Endothelial cell of umbilical vein (primary cell): ENCODE measurements around the gene ALG11. TPM values are rescaled to one million over a fixed set of nuclear protein-coding genes. Genes with fewer than 3 reads are reported as not detected.

Experiments
- BruUV-seq: library from RNA; stranded (reverse); fragments of 400-500 nt; replicated peaks from 2 replicates; lab custom pipeline; 2021; lab: Mats Ljungman, UMichigan
- CTCF ChIA-PET: fragments of 300-600, 350-600 bp; sonication (Branson Sonifier 250); formaldehyde crosslinking; loops from one replicate; lab custom pipeline; 2021; ENCODE audit warnings: antibody characterized with exemption, inconsistent platforms; lab: Charles Lee
- POLR2A ChIA-PET: fragments of 300-600, 350-600 bp; sonication (Branson Sonifier 250); formaldehyde crosslinking; loops from one replicate; lab custom pipeline; 2021; ENCODE audit warnings: antibody characterized with exemption, inconsistent platforms; lab: Charles Lee
- DNase-seq: peaks from one replicate; pipeline ENCODE4 v3.0.0-alpha.2; 2011; ENCODE audit warnings: low read depth, low spot score
- FAIRE-seq: peaks from 2 replicates; lab custom pipeline; 2011; peaks lifted over from hg19 to GRCh38; lab: Jason Lieb, UNC
- H2AFZ ChIP-seq: 2 replicates; pipeline ENCODE4 v1.6.0; 2012; ENCODE audit warnings: low read depth, low read length, control low read depth, inconsistent platforms
- H3K27ac ChIP-seq: 2 replicates; pipeline ENCODE4 v1.5.1; 2011; ENCODE audit warnings: low read depth, mild to moderate bottlenecking, control low read depth, low read length, moderate library complexity; ENCODE audit not compliant: insufficient read depth
- H3K27me3 ChIP-seq, 2 experiments: 2 replicates each; pipeline versions ENCODE4 v1.6.0 to v1.6.1; 2011; ENCODE audit warnings: low read length in 2 of 2, mixed read lengths in 1 of 2; ENCODE audit not compliant: control insufficient read depth in 2 of 2, insufficient read depth in 2 of 2
- H3K36me3 ChIP-seq, 2 experiments: 2 replicates in 1 of 2; 3 replicates in 1 of 2; pipeline ENCODE4 v1.5.1; 2011; ENCODE audit warnings: low read length in 2 of 2, mild to moderate bottlenecking in 1 of 2, moderate library complexity in 1 of 2; ENCODE audit not compliant: control insufficient read depth in 2 of 2, insufficient read depth in 2 of 2; ENCODE audit errors: extremely low read depth in 1 of 2
- H3K4me1 ChIP-seq: 3 replicates; pipeline ENCODE4 v1.5.1; 2011; ENCODE audit warnings: mild to moderate bottlenecking, low read length; ENCODE audit not compliant: control insufficient read depth, insufficient read depth; ENCODE audit errors: extremely low read depth
- H3K4me2 ChIP-seq: 2 replicates; pipeline ENCODE4 v1.6.1; 2011; ENCODE audit warnings: low read length, control low read depth, mixed read lengths; ENCODE audit not compliant: insufficient read depth
- H3K4me3 ChIP-seq, 3 experiments: fragments of 200-600 bp in 1 of 3; sonication (generic), shearing (Covaris generic) in 1 of 3; replicated peaks in 1 of 3; 2 replicates each; pipeline ENCODE4 v1.5.1; 2011 to 2016; ENCODE audit warnings: control low read depth in 3 of 3, low read length in 3 of 3, mild to moderate bottlenecking in 2 of 3, inconsistent platforms in 1 of 3, low read depth in 1 of 3, moderate library complexity in 1 of 3; ENCODE audit not compliant: insufficient read depth in 1 of 3
- H3K79me2 ChIP-seq: 2 replicates; pipeline ENCODE4 v1.6.0; 2012; ENCODE audit warnings: low read length, inconsistent platforms; ENCODE audit not compliant: control insufficient read depth, insufficient read depth
- H3K9ac ChIP-seq: replicated peaks from 2 replicates; pipeline ENCODE3; 2011; ENCODE audit warnings: low read length, control low read depth; ENCODE audit not compliant: insufficient read depth; ENCODE audit errors: extremely low read depth
- H3K9me1 ChIP-seq: replicated peaks from 3 replicates; pipeline ENCODE4 v1.6.0; 2011; ENCODE audit warnings: mild to moderate bottlenecking, low read length; ENCODE audit not compliant: control insufficient read depth, insufficient read depth; ENCODE audit errors: extremely low read depth
- H3K9me3 ChIP-seq: replicated peaks from 2 replicates; pipeline ENCODE4 v1.5.1; 2012; ENCODE audit warnings: low read length, inconsistent platforms; ENCODE audit not compliant: control insufficient read depth, insufficient read depth
- H4K20me1 ChIP-seq: replicated peaks from 2 replicates; pipeline ENCODE3; 2011; ENCODE audit warnings: mild to moderate bottlenecking, low read length; ENCODE audit not compliant: control insufficient read depth, insufficient read depth; ENCODE audit errors: extremely low read depth
- EZH2 ChIP-seq: IDR thresholded peaks from 2 replicates; pipeline ENCODE4 v1.6.1; 2012; ENCODE audit warnings: borderline replicate concordance, low read depth, mild to moderate bottlenecking, moderate library complexity, low read length, inconsistent platforms; ENCODE audit not compliant: severe bottlenecking
- FOS ChIP-seq: IDR thresholded peaks from 2 replicates; pipeline ENCODE4 v1.6.1; 2011; ENCODE audit warnings: mild to moderate bottlenecking, low read length, moderate library complexity, borderline replicate concordance; ENCODE audit not compliant: insufficient read depth
- GATA2 ChIP-seq: IDR thresholded peaks from 2 replicates; pipeline ENCODE4 v1.7.0; 2011; ENCODE audit warnings: low read depth, mild to moderate bottlenecking, moderate library complexity, mixed read lengths, low read length; ENCODE audit not compliant: insufficient read length, insufficient read depth
- JUN ChIP-seq: IDR thresholded peaks from 2 replicates; pipeline ENCODE4 v1.6.1; 2011; ENCODE audit warnings: borderline replicate concordance, low read depth; ENCODE audit not compliant: insufficient read length, insufficient read depth
- MYC ChIP-seq: IDR thresholded peaks from one replicate; pipeline ENCODE4 v1.6.1; 2011; ENCODE audit warnings: mild to moderate bottlenecking, low read depth, low read length
- POLR2A ChIP-seq: IDR thresholded peaks from 2 replicates; pipeline ENCODE4 v1.6.1; 2012; ENCODE audit warnings: low read depth, mild to moderate bottlenecking, control low read depth, low read length
- POLR2AphosphoS5 ChIP-seq: IDR thresholded peaks from 2 replicates; pipeline ENCODE4 v1.6.1; 2012; ENCODE audit warnings: low read depth, mild to moderate bottlenecking, control low read depth, low read length, moderate library complexity; ENCODE audit not compliant: insufficient read depth
- dilution Hi-C: fragments of 300-500 bp; cut with MboI; formaldehyde crosslinking; loops from one replicate; pipeline ENCODE4 v1.15.0; 2019; ENCODE audit warnings: low sequenced_read_pairs; ENCODE audit not compliant: extremely low pct_ligation_motif_present
- intact Hi-C: fragments of 100-400 bp; cut with micrococcal nuclease; formaldehyde crosslinking; loops from one replicate; pipeline ENCODE4 v1.10.0; 2022
- polyA plus RNA-seq, 4 experiments: library from polyadenylated mRNA; depleted of rRNA in 3 of 4; stranded (reverse) in 3 of 4; unstranded in 1 of 4; fragments of >200 nt; gene quantifications; 2 replicates each; pipeline versions ENCODE4 v1.2.1 to v1.2.3, GENCODE V29; 2011 to 2012; ENCODE audit warnings: missing spikeins in 1 of 4
- total RNA-seq: library from RNA; stranded (reverse); gene quantifications from 2 replicates; pipeline ENCODE4 v1.2.3, GENCODE V29; 2021
- TF ChIP-seq, protein P1 (sequence below), 2 donors: IDR thresholded peaks; 1 replicate in 1 of 2; 2 replicates in 1 of 2; pipeline ENCODE4 v1.5.1; 2011; ENCODE audit warnings: low read length in 2 of 2, mild to moderate bottlenecking in 2 of 2, moderate library complexity in 2 of 2, control low read depth in 1 of 2, inconsistent platforms in 1 of 2, low read depth in 1 of 2; ENCODE audit not compliant: insufficient read depth in 1 of 2; ENCODE audit errors: extremely low read depth in 1 of 2
- TF ChIP-seq, protein P2 (sequence below): IDR thresholded peaks from 2 replicates; pipeline ENCODE4 v1.6.1; 2011; ENCODE audit not compliant: insufficient read depth, insufficient read length

ALG11 gene
- total and polyA plus RNA-seq, 2 donors (not counting 3 experiments of a cell fraction or from before 2014, with no cell fraction given), result 6.5 to 31.0 TPM

DNA sequence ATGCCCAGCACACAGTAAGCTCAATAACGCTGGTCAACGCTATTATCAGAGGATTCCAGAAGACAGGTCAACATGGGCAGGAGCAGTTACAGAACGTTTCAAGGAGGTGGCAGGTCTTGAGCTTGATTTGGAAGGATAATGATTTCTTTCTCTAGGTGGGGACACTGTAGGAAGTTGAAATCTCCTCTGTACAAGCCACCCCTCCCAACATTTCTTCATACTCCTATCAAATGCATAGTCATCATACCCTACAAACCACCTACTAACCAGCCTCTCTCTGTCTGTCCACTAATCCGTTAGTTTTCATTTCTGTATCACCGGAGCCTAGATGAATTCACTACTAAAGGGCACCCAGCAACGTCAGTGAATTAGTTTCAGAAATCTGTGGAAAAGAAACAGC lies 2.3 kb upstream of the ALG11 start:
- FAIRE-seq, result no peak

More for the DNA sequence above, 2.3 kb upstream of the ALG11 start:
- Histone ChIP-seq H3K9ac (no peak overlapping the region), H3K79me2 (peaks cover 18% of the 10 kb centered on the region), H4K20me1 (no peaks in the 10 kb centered on the region), H3K4me2 (no peak overlapping the region), H3K4me1 (peaks cover 14% of the 10 kb centered on the region), H3K36me3 (no peaks in the 10 kb centered on the region), H3K27me3 (peaks cover 13 to 14% of the 10 kb centered on the region in 2 experiments), H3K9me1 (no peaks in the 10 kb centered on the region), H3K9me3 (no peaks in the 10 kb centered on the region), H3K4me3 (no peak overlapping the region), H3K27ac (no peak overlapping the region), H2AFZ (no peak overlapping the region)
- dilution Hi-C loops (no loop called here), intact Hi-C loops (loop anchor here (2.0 to 5.0 kb wide), 3 partner anchors 113 to 428 kb away; partner anchors contain the start of genes DHRS12 and WDFY2)
- TF ChIP-seq JUN, result no peak
- no peak for TF ChIP-seq FOS
- TF ChIP-seq, protein P1, sequence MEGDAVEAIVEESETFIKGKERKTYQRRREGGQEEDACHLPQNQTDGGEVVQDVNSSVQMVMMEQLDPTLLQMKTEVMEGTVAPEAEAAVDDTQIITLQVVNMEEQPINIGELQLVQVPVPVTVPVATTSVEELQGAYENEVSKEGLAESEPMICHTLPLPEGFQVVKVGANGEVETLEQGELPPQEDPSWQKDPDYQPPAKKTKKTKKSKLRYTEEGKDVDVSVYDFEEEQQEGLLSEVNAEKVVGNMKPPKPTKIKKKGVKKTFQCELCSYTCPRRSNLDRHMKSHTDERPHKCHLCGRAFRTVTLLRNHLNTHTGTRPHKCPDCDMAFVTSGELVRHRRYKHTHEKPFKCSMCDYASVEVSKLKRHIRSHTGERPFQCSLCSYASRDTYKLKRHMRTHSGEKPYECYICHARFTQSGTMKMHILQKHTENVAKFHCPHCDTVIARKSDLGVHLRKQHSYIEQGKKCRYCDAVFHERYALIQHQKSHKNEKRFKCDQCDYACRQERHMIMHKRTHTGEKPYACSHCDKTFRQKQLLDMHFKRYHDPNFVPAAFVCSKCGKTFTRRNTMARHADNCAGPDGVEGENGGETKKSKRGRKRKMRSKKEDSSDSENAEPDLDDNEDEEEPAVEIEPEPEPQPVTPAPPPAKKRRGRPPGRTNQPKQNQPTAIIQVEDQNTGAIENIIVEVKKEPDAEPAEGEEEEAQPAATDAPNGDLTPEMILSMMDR (IDR thresholded peaks at IDR 0.05; ENCODE audit: extremely low read depth in 1 of 2, insufficient read depth in 1 of 2, low read depth in 1 of 2, low read length in 2 of 2), result no peak
- no peak for TF ChIP-seq MYC
- TF ChIP-seq POLR2AphosphoS5, result no peak
- no peak for TF ChIP-seq POLR2A
- TF ChIP-seq GATA2, result no peak
- no peak for TF ChIP-seq EZH2
- TF ChIP-seq, protein P2, sequence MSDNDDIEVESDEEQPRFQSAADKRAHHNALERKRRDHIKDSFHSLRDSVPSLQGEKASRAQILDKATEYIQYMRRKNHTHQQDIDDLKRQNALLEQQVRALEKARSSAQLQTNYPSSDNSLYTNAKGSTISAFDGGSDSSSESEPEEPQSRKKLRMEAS, result no peak
- CTCF ChIA-PET, result no interaction called here
- DNase-seq, result no peak
- POLR2A ChIA-PET, result no interaction called here
- no TSS peak for BruUV-seq
